ENCODE data around the gene WFDC1. TPM values are rescaled to one million over a fixed set of nuclear protein-coding genes. Genes with fewer than 3 reads are reported as not detected.
"Not testable (repeated sequence)": the region's sequence is repeated elsewhere in the genome, so short reads cannot be mapped to it uniquely, and the experiment has no call there.

The WFDC1 gene
- total and polyA plus RNA-seq, 4 donors = 3.8 to 10.4 (median 9.2) TPM

GRCh38 chr16:84329843-84330684 is 35.4 kb downstream of the WFDC1 start:
- no peaks in the 10 kb centered on the region for H3K27me3 ChIP-seq (ENCODE audit: control insufficient read depth, insufficient read depth, low read length)
- no peaks in the 10 kb centered on the region for H3K9me3 ChIP-seq (ENCODE audit: control insufficient read depth, insufficient read depth, low read length)
- no peak overlapping the region for H3K27ac ChIP-seq (ENCODE audit: low read depth, low read length)
- DNase-seq (ENCODE audit: low read depth in 4 of 6, low spot score in 6 of 6) = no peak
- H3K4me1 ChIP-seq (ENCODE audit: control insufficient read depth, insufficient read depth, low read length) = peaks cover 8% of the 10 kb centered on the region
- no peak overlapping the region for H3K4me3 ChIP-seq (ENCODE audit: low read depth, low read length)
- 74% methylated on average over 18 of the region's 18 CpGs for WGBS (ENCODE audit: insufficient coverage)
- no peaks in the 10 kb centered on the region for H3K36me3 ChIP-seq (ENCODE audit: control insufficient read depth, insufficient read depth, low read length)

- Histone ChIP-seq H3K27ac (ENCODE audit: low read depth, low read length) (no peak overlapping the region), H3K4me1 (ENCODE audit: control insufficient read depth, insufficient read depth, low read length) (peaks cover 8% of the 10 kb centered on the region), H3K9me3 (ENCODE audit: control insufficient read depth, insufficient read depth, low read length) (no peaks in the 10 kb centered on the region), H3K27me3 (ENCODE audit: control insufficient read depth, insufficient read depth, low read length) (no peaks in the 10 kb centered on the region), H3K4me3 (ENCODE audit: low read depth, low read length) (no peak overlapping the region), H3K36me3 (ENCODE audit: control insufficient read depth, insufficient read depth, low read length) (no peaks in the 10 kb centered on the region)
- no peak for DNase-seq (ENCODE audit: low read depth in 4 of 6, low spot score in 6 of 6)
- 93% methylated on average over 5 of the region's 5 CpGs for WGBS (ENCODE audit: insufficient coverage)
Measured at GRCh38 chr16:84330685-84331050, 36.0 kb downstream of the WFDC1 start.

- H3K27ac ChIP-seq (ENCODE audit: low read depth, low read length) = no peak overlapping the region
- H3K4me1 ChIP-seq (ENCODE audit: control insufficient read depth, insufficient read depth, low read length) = peaks cover 8% of the 10 kb centered on the region
- no peaks in the 10 kb centered on the region for H3K36me3 ChIP-seq (ENCODE audit: control insufficient read depth, insufficient read depth, low read length)
- H3K4me3 ChIP-seq (ENCODE audit: low read depth, low read length) = no peak overlapping the region
- no peaks in the 10 kb centered on the region for H3K27me3 ChIP-seq (ENCODE audit: control insufficient read depth, insufficient read depth, low read length)
- no peak for DNase-seq (ENCODE audit: low read depth in 4 of 6, low spot score in 6 of 6)
- no peaks in the 10 kb centered on the region for H3K9me3 ChIP-seq (ENCODE audit: control insufficient read depth, insufficient read depth, low read length)
- 86% methylated on average over 14 of the region's 17 CpGs for WGBS (ENCODE audit: insufficient coverage)
Measured at GRCh38 chr16:84331998-84332780, 37.5 kb downstream of the WFDC1 start.

- DNase-seq (ENCODE audit: low read depth in 4 of 6, low spot score in 6 of 6) = peak in 2 of 6 donors; percentile 22 to 23
- H3K27me3 ChIP-seq (ENCODE audit: control insufficient read depth, insufficient read depth, low read length) = no peaks in the 10 kb centered on the region
- peaks cover 8% of the 10 kb centered on the region for H3K4me1 ChIP-seq (ENCODE audit: control insufficient read depth, insufficient read depth, low read length)
- H3K36me3 ChIP-seq (ENCODE audit: control insufficient read depth, insufficient read depth, low read length) = no peaks in the 10 kb centered on the region
- H3K4me3 ChIP-seq (ENCODE audit: low read depth, low read length) = no peak overlapping the region
- H3K27ac ChIP-seq (ENCODE audit: low read depth, low read length) = no peak overlapping the region
- 87% methylated on average over 9 of the region's 10 CpGs for WGBS (ENCODE audit: insufficient coverage)
- no peaks in the 10 kb centered on the region for H3K9me3 ChIP-seq (ENCODE audit: control insufficient read depth, insufficient read depth, low read length)
Measured at GRCh38 chr16:84332975-84333684, 38.5 kb downstream of the WFDC1 start.

- H3K36me3 ChIP-seq (ENCODE audit: control insufficient read depth, insufficient read depth, low read length) = no peaks in the 10 kb centered on the region
- H3K9me3 ChIP-seq (ENCODE audit: control insufficient read depth, insufficient read depth, low read length) = no peaks in the 10 kb centered on the region
- H3K4me3 ChIP-seq (ENCODE audit: low read depth, low read length) = no peak overlapping the region
- no peak overlapping the region for H3K27ac ChIP-seq (ENCODE audit: low read depth, low read length)
- H3K27me3 ChIP-seq (ENCODE audit: control insufficient read depth, insufficient read depth, low read length) = no peaks in the 10 kb centered on the region
- no peak for DNase-seq (ENCODE audit: low read depth in 4 of 6, low spot score in 6 of 6)
- WGBS (ENCODE audit: insufficient coverage) = 93% methylated on average over 3 of the region's 3 CpGs
- peaks cover 8% of the 10 kb centered on the region for H3K4me1 ChIP-seq (ENCODE audit: control insufficient read depth, insufficient read depth, low read length)
Measured at GRCh38 chr16:84334058-84334457, 39.4 kb downstream of the WFDC1 start.

- H3K27me3 ChIP-seq (ENCODE audit: control insufficient read depth, insufficient read depth, low read length) = no peaks in the 10 kb centered on the region
- H3K4me1 ChIP-seq (ENCODE audit: control insufficient read depth, insufficient read depth, low read length) = peaks cover 8% of the 10 kb centered on the region
- 100% methylated on average over 1 of the region's 1 CpG for WGBS (ENCODE audit: insufficient coverage)
- H3K27ac ChIP-seq (ENCODE audit: low read depth, low read length) = no peak overlapping the region
- no peak for DNase-seq (ENCODE audit: low read depth in 4 of 6, low spot score in 6 of 6)
- H3K36me3 ChIP-seq (ENCODE audit: control insufficient read depth, insufficient read depth, low read length) = no peaks in the 10 kb centered on the region
- H3K9me3 ChIP-seq (ENCODE audit: control insufficient read depth, insufficient read depth, low read length) = no peaks in the 10 kb centered on the region
- H3K4me3 ChIP-seq (ENCODE audit: low read depth, low read length) = no peak overlapping the region
Measured at GRCh38 chr16:84334482-84334881, 39.8 kb downstream of the WFDC1 start.

- H3K36me3 ChIP-seq (ENCODE audit: control insufficient read depth, insufficient read depth, low read length); DNase-seq (ENCODE audit: low read depth in 4 of 6, low spot score in 6 of 6): not testable (repeated sequence)
Measured at GRCh38 chr16:84337236-84337635, 42.6 kb downstream of the WFDC1 start.

GRCh38 chr16:84339311-84339710 is 44.6 kb downstream of the WFDC1 start:
- Histone ChIP-seq H3K36me3 (ENCODE audit: control insufficient read depth, insufficient read depth, low read length) (no peaks in the 10 kb centered on the region), H3K27ac (ENCODE audit: low read depth, low read length) (no peak overlapping the region), H3K4me3 (ENCODE audit: low read depth, low read length) (no peak overlapping the region), H3K4me1 (ENCODE audit: control insufficient read depth, insufficient read depth, low read length) (no peaks in the 10 kb centered on the region), H3K9me3 (ENCODE audit: control insufficient read depth, insufficient read depth, low read length) (no peaks in the 10 kb centered on the region), H3K27me3 (ENCODE audit: control insufficient read depth, insufficient read depth, low read length) (no peaks in the 10 kb centered on the region)
- 45% methylated on average over 4 of the region's 5 CpGs for WGBS (ENCODE audit: insufficient coverage)
- peak in 2 of 6 donors; percentile 71 to 87 for DNase-seq (ENCODE audit: low read depth in 4 of 6, low spot score in 6 of 6)

More at GRCh38 chr16:84337236-84337635, 42.6 kb downstream of the WFDC1 start:
- H3K4me3 ChIP-seq (ENCODE audit: low read depth, low read length); H3K9me3 ChIP-seq (ENCODE audit: control insufficient read depth, insufficient read depth, low read length); H3K27me3 ChIP-seq (ENCODE audit: control insufficient read depth, insufficient read depth, low read length); H3K27ac ChIP-seq (ENCODE audit: low read depth, low read length); H3K4me1 ChIP-seq (ENCODE audit: control insufficient read depth, insufficient read depth, low read length): not testable (repeated sequence)

GRCh38 chr16:84339766-84340165 is 45.1 kb downstream of the WFDC1 start:
- H3K36me3 ChIP-seq (ENCODE audit: control insufficient read depth, insufficient read depth, low read length) = no peaks in the 10 kb centered on the region
- 70% methylated on average over 5 of the region's 9 CpGs for WGBS (ENCODE audit: insufficient coverage)
- no peaks in the 10 kb centered on the region for H3K27me3 ChIP-seq (ENCODE audit: control insufficient read depth, insufficient read depth, low read length)
- no peaks in the 10 kb centered on the region for H3K4me1 ChIP-seq (ENCODE audit: control insufficient read depth, insufficient read depth, low read length)
- no peak overlapping the region for H3K4me3 ChIP-seq (ENCODE audit: low read depth, low read length)
- H3K27ac ChIP-seq (ENCODE audit: low read depth, low read length) = no peak overlapping the region
- no peak for DNase-seq (ENCODE audit: low read depth in 4 of 6, low spot score in 6 of 6)
- no peaks in the 10 kb centered on the region for H3K9me3 ChIP-seq (ENCODE audit: control insufficient read depth, insufficient read depth, low read length)

Measured in spinal cord (tissue), 10 donors.